H9 (cell line): ENCODE measurements around the gene EFCC1. TPM values are rescaled to one million over a fixed set of nuclear protein-coding genes. Genes with fewer than 3 reads are reported as not detected.

Experiments used
- DNase-seq: peaks from one replicate; pipeline ENCODE4 v3.0.0-alpha.2; 2017
- H2AFZ ChIP-seq: one replicate; pipeline ENCODE4 v1.6.1; 2013; ENCODE audit warnings: mild to moderate bottlenecking, low read length, control low read depth, moderate library complexity
- H2AK5ac ChIP-seq: 2 replicates; pipeline ENCODE4 v1.6.1; 2013; ENCODE audit warnings: low read length, control low read depth, mixed read lengths; ENCODE audit not compliant: insufficient read length
- H2BK120ac ChIP-seq: one replicate; pipeline ENCODE4 v1.6.1; 2013; ENCODE audit warnings: low read depth, mild to moderate bottlenecking, low read length, control low read depth, inconsistent platforms; ENCODE audit not compliant: poor library complexity, severe bottlenecking
- H2BK12ac ChIP-seq: 2 replicates; pipeline ENCODE4 v1.6.1; 2013; ENCODE audit warnings: low read length, control low read depth, mixed read lengths, low read depth; ENCODE audit not compliant: insufficient read length
- H2BK15ac ChIP-seq: 2 replicates; pipeline ENCODE4 v1.6.1; 2013; ENCODE audit warnings: low read depth, low read length, control low read depth
- H2BK20ac ChIP-seq: one replicate; pipeline ENCODE4 v1.6.1; 2013; ENCODE audit warnings: low read depth, mild to moderate bottlenecking, low read length, control low read depth, inconsistent platforms; ENCODE audit not compliant: poor library complexity, severe bottlenecking
- H2BK5ac ChIP-seq: 2 replicates; pipeline ENCODE4 v1.6.1; 2013; ENCODE audit warnings: low read length, control low read depth, mixed read lengths; ENCODE audit not compliant: insufficient read length
- H3K14ac ChIP-seq: 2 replicates; pipeline ENCODE4 v1.6.1; 2013; ENCODE audit warnings: low read length, control low read depth; ENCODE audit not compliant: insufficient read depth
- H3K18ac ChIP-seq: 2 replicates; pipeline ENCODE4 v1.6.1; 2013; ENCODE audit warnings: low read depth, mild to moderate bottlenecking, mixed read lengths, low read length, control low read depth; ENCODE audit not compliant: insufficient read length
- H3K23ac ChIP-seq: 2 replicates; pipeline ENCODE4 v1.6.1; 2013; ENCODE audit warnings: low read length, control low read depth, mixed read lengths, low read depth; ENCODE audit not compliant: insufficient read length
- H3K23me2 ChIP-seq: 2 replicates; pipeline ENCODE4 v1.6.1; 2013; ENCODE audit warnings: low read depth, mild to moderate bottlenecking, mixed read lengths, low read length, control low read depth; ENCODE audit not compliant: insufficient read length, poor library complexity, severe bottlenecking
- H3K27ac ChIP-seq: 2 replicates; pipeline ENCODE4 v1.5.1; 2013; ENCODE audit warnings: low read length, control low read depth, mixed read lengths, low read depth; ENCODE audit not compliant: insufficient read length
- H3K27me3 ChIP-seq: 2 replicates; pipeline ENCODE4 v1.6.1; 2013; ENCODE audit warnings: low read length, control low read depth, inconsistent platforms; ENCODE audit not compliant: insufficient read depth
- H3K4ac ChIP-seq: 2 replicates; pipeline ENCODE4 v1.6.1; 2013; ENCODE audit warnings: low read depth, mild to moderate bottlenecking, control low read depth, inconsistent platforms, low read length, moderate library complexity
- H3K4me1 ChIP-seq: 2 replicates; pipeline ENCODE4 v1.6.1; 2013; ENCODE audit warnings: low read length, control low read depth, inconsistent platforms; ENCODE audit not compliant: insufficient read depth
- H3K4me2 ChIP-seq: 2 replicates; pipeline ENCODE4 v1.6.1; 2013; ENCODE audit warnings: low read length, control low read depth, mixed read lengths; ENCODE audit not compliant: insufficient read length, insufficient read depth
- H3K56ac ChIP-seq: 2 replicates; pipeline ENCODE4 v1.6.1; 2013; ENCODE audit warnings: low read depth, mild to moderate bottlenecking, mixed read lengths, low read length, control low read depth; ENCODE audit not compliant: insufficient read length
- H3K79me1 ChIP-seq: 2 replicates; pipeline ENCODE4 v1.6.1; 2013; ENCODE audit warnings: low read depth, mild to moderate bottlenecking, moderate library complexity, low read length, control low read depth, inconsistent platforms; ENCODE audit not compliant: insufficient read depth, poor library complexity, severe bottlenecking
- H3K79me2 ChIP-seq: 2 replicates; pipeline ENCODE4 v1.6.1; 2013; ENCODE audit warnings: low read length, control low read depth, inconsistent platforms; ENCODE audit not compliant: insufficient read depth
- H3K9ac ChIP-seq: 2 replicates; pipeline ENCODE4 v1.6.1; 2013; ENCODE audit warnings: low read length, control low read depth, mixed read lengths; ENCODE audit not compliant: insufficient read length; ENCODE audit errors: extremely low read depth
- H3K9me3 ChIP-seq: one replicate; pipeline ENCODE4 v1.6.1; 2013; ENCODE audit warnings: low read depth, low read length, inconsistent platforms; ENCODE audit not compliant: control insufficient read depth
- H3T11ph ChIP-seq: one replicate; pipeline ENCODE4 v1.6.1; 2013; ENCODE audit warnings: mild to moderate bottlenecking, low read length, control low read depth, inconsistent platforms
- H4K20me1 ChIP-seq: one replicate; pipeline ENCODE4 v1.6.1; 2013; ENCODE audit not compliant: control insufficient read depth, insufficient read length, insufficient read depth
- H4K5ac ChIP-seq: 2 replicates; pipeline ENCODE4 v1.6.1; 2013; ENCODE audit warnings: low read depth, mild to moderate bottlenecking, mixed read lengths, low read length, control low read depth; ENCODE audit not compliant: insufficient read length
- H4K8ac ChIP-seq: replicated peaks from 2 replicates; pipeline ENCODE4 v1.6.1; 2013; ENCODE audit warnings: low read length, control low read depth, mixed read lengths, low read depth; ENCODE audit not compliant: insufficient read length
- H4K91ac ChIP-seq: 2 replicates; pipeline ENCODE4 v1.6.1; 2013; ENCODE audit warnings: low read depth, mild to moderate bottlenecking, moderate library complexity, mixed read lengths, low read length, control low read depth; ENCODE audit not compliant: insufficient read length
- H3K27ac Mint-ChIP-seq, 3 experiments: 2 replicates in 2 of 3; 3 replicates in 1 of 3; pipeline ENCODE4 v1.8.0; 2020 to 2021; ENCODE audit warnings: mixed read lengths in 3 of 3, mild to moderate bottlenecking in 1 of 3, moderate library complexity in 1 of 3
- H3K27me3 Mint-ChIP-seq: 2 replicates; pipeline ENCODE4 v1.8.0; 2021; ENCODE audit warnings: low read depth, mild to moderate bottlenecking, moderate library complexity, mixed read lengths
- H3K36me3 Mint-ChIP-seq, 3 experiments: 2 replicates in 2 of 3; 3 replicates in 1 of 3; pipeline ENCODE4 v1.8.0; 2020 to 2021; ENCODE audit warnings: low read depth in 3 of 3, mixed read lengths in 3 of 3; ENCODE audit not compliant: insufficient read depth in 1 of 3
- H3K4me1 Mint-ChIP-seq, 2 experiments: 2 replicates each; pipeline ENCODE4 v1.8.0; 2020; ENCODE audit warnings: mixed read lengths in 2 of 2
- H3K4me3 Mint-ChIP-seq, 2 experiments: 2 replicates in 1 of 2; 3 replicates in 1 of 2; pipeline ENCODE4 v1.8.0; 2020 to 2021; ENCODE audit warnings: mild to moderate bottlenecking in 2 of 2, mixed read lengths in 2 of 2, moderate library complexity in 1 of 2
- H3K9me3 Mint-ChIP-seq, 2 experiments: 2 replicates in 1 of 2; 3 replicates in 1 of 2; pipeline ENCODE4 v1.8.0; 2020; ENCODE audit warnings: mild to moderate bottlenecking in 2 of 2, mixed read lengths in 2 of 2, moderate library complexity in 1 of 2
- CTCF ChIP-seq: fragments of 200-600 bp; sonication (generic); conservative IDR thresholded peaks from 3 replicates; pipeline ENCODE4 v1.8.0; 2021; ENCODE audit warnings: antibody characterized with exemption, mild to moderate bottlenecking
- WGBS: extraction: QIAGEN DNeasy Blood & Tissue Kit; methylation state at CpG from one replicate; pipeline ENCODE4 v1.1.7; 2013; ENCODE audit warnings: missing lambda C conversion rate, low lambda C conversion rate, mixed read lengths; ENCODE audit not compliant: insufficient read length; ENCODE audit errors: extremely low coverage; 5-methylcytosine and 5-hydroxymethylcytosine counted together
- total RNA-seq: library from RNA; stranded (reverse); gene quantifications from 2 replicates; pipeline ENCODE4 v1.2.1, GENCODE V29; 2021

EFCC1 gene
- total RNA-seq, 1 experiment from 2014 or later: 0.09 TPM

GRCh38 chr3:128967748-128968355 is 33.3 kb upstream of the EFCC1 start:
- Mint-ChIP-seq H3K36me3 (no peaks in the 10 kb centered on the region), H3K4me3 (no peak overlapping the region), H3K4me1 (no peaks in the 10 kb centered on the region), H3K27ac (peak overlapping the region in 1 of 3 experiments; percentile 32; a peak in 1 of 7 replicates), H3K27me3 (peaks cover 13% of the 10 kb centered on the region), H3K9me3 (no peaks in the 10 kb centered on the region)
- Histone ChIP-seq H3K9ac (no peak overlapping the region), H3K23ac (no peak overlapping the region), H2BK5ac (no peak overlapping the region), H2AK5ac (no peak overlapping the region), H3K4me1 (no peaks in the 10 kb centered on the region), H3K4ac (no peak overlapping the region), H2AFZ (no peak overlapping the region), H2BK120ac (no peak overlapping the region), H2BK15ac (no peak overlapping the region), H3K23me2 (no peaks in the 10 kb centered on the region), H2BK12ac (no peak overlapping the region), H4K8ac (no peak overlapping the region), H4K91ac (no peak overlapping the region), H3K18ac (no peak overlapping the region), H3K4me2 (no peak overlapping the region), H3K79me2 (no peaks in the 10 kb centered on the region), H3K14ac (no peak overlapping the region), H3K27ac (no peak overlapping the region), H3K79me1 (no peaks in the 10 kb centered on the region), H4K5ac (no peak overlapping the region), H3K27me3 (no peaks in the 10 kb centered on the region; the same call in 1 of the 2 replicates), H3K56ac (no peak overlapping the region), H4K20me1 (no peaks in the 10 kb centered on the region), H3T11ph (no peak overlapping the region), H2BK20ac (no peak overlapping the region), H3K9me3 (no peaks in the 10 kb centered on the region)
- TF ChIP-seq CTCF: no peak
- no peak for DNase-seq
- no CpG with 5 or more reads among the region's 6 CpGs for whole genome bisulfite sequencing
